Tibial nerve (tissue), 4 donors: Measurements from ENCODE around the gene USP9X. TPM values are rescaled to one million over a fixed set of nuclear protein-coding genes. Genes with fewer than 3 reads are reported as not detected.
"Not testable (repeated sequence)": the region's sequence is repeated elsewhere in the genome, so short reads cannot be mapped to it uniquely, and the experiment has no call there.

Experiments
- DNase-seq, 2 donors: peaks; one replicate each; pipeline ENCODE4 v3.0.0-alpha.2; 2019; ENCODE audit warnings: low spot score in 2 of 2
- H3K27ac ChIP-seq, 4 donors: fragments of 200-600 bp; sonication (generic) in 3 of 4; one replicate each; pipeline ENCODE4 v1.5.1; 2017 to 2019; ENCODE audit warnings: mild to moderate bottlenecking in 1 of 4
- H3K27me3 ChIP-seq, 2 donors: fragments of 200-600 bp; sonication (generic) in 1 of 2; one replicate each; pipeline versions ENCODE4 v1.5.1 to v1.6.0; 2017 to 2019
- H3K36me3 ChIP-seq, 3 donors: fragments of 200-600 bp; sonication (generic); one replicate each; pipeline ENCODE4 v1.5.1; 2018 to 2019
- H3K4me1 ChIP-seq, 4 donors: fragments of 200-600 bp; sonication (generic) in 3 of 4; one replicate each; pipeline ENCODE4 v1.5.1; 2017 to 2019
- H3K4me3 ChIP-seq, 4 donors: fragments of 200-600 bp; sonication (generic) in 3 of 4; one replicate each; pipeline ENCODE4 v1.5.1; 2017 to 2019; ENCODE audit warnings: mild to moderate bottlenecking in 1 of 4, moderate library complexity in 1 of 4
- H3K9me3 ChIP-seq, 4 donors: fragments of 200-600 bp; sonication (generic) in 3 of 4; one replicate each; pipeline ENCODE4 v1.5.1; 2017 to 2019
- CTCF ChIP-seq, 5 experiments: fragments of 200-600 bp in 3 of 5; fragments of 450-650 bp in 2 of 5; sonication (generic) in 3 of 5; IDR thresholded peaks; one replicate each; pipeline ENCODE4 v1.5.1; 2016 to 2019; ENCODE audit warnings: antibody characterized with exemption in 5 of 5, mild to moderate bottlenecking in 3 of 5, moderate library complexity in 2 of 5
- EP300 ChIP-seq, 2 donors: sonication (generic); formaldehyde crosslinking; IDR thresholded peaks; one replicate each; pipeline ENCODE4 v1.6.1; 2017; ENCODE audit warnings: antibody characterized with exemption in 2 of 2, mild to moderate bottlenecking in 1 of 2
- POLR2A ChIP-seq, 2 donors: fragments of 450-650 bp; IDR thresholded peaks; one replicate each; pipeline ENCODE4 v1.6.1; 2017; ENCODE audit warnings: antibody characterized with exemption in 2 of 2, mild to moderate bottlenecking in 2 of 2, moderate library complexity in 2 of 2
- WGBS, 2 donors: methylation state at CpG; one replicate each; pipeline ENCODE4 v1.1.5; 2018; 5-methylcytosine and 5-hydroxymethylcytosine counted together
- total RNA-seq, 4 donors: library from RNA; depleted of rRNA; stranded (reverse); fragments of >200 nt; gene quantifications; one replicate each; pipeline ENCODE4 v1.1.0, GENCODE V29; 2016

USP9X gene
- total RNA-seq, 4 donors from 2014 or later, result 83.1 to 101 (median 97.2) TPM

GRCh38 chrX:41110801-41111625, 25.8 kb downstream of the USP9X start:
- H3K36me3 ChIP-seq, result no peaks in the 10 kb centered on the region
- 50 to 64% methylated on average over 7 of the region's 7 CpGs for WGBS, 2 donors
- TF ChIP-seq POLR2A (IDR thresholded peaks at IDR 0.05) (no peak), EP300 (IDR thresholded peaks at IDR 0.05) (no peak), CTCF (IDR thresholded peaks at IDR 0.05) (no peak)
- no peak overlapping the region for H3K4me3 ChIP-seq
- no peak overlapping the region for H3K27ac ChIP-seq
- H3K9me3 ChIP-seq, result no peaks in the 10 kb centered on the region
- DNase-seq, result no peak
- peaks cover 0 to 48% (median 3%) of the 10 kb centered on the region in 4 donors for H3K4me1 ChIP-seq
- no peaks in the 10 kb centered on the region for H3K27me3 ChIP-seq

- H3K27me3 ChIP-seq, H3K4me3 ChIP-seq, DNase-seq, H3K9me3 ChIP-seq, H3K36me3 ChIP-seq, H3K27ac ChIP-seq: not testable (repeated sequence)
- WGBS, 2 donors, result 0 to 2% methylated on average over 4 of the region's 4 CpGs
- TF ChIP-seq CTCF (IDR thresholded peaks at IDR 0.05), result peak; percentile 67 to 85 (median 77)
- H3K4me1 ChIP-seq, result peaks cover 0 to 58% (median 0%) of the 10 kb centered on the region in 4 donors
Observed at GRCh38 chrX:41115104-41115425, 29.8 kb downstream of the USP9X start.

- H3K36me3 ChIP-seq, result no peaks in the 10 kb centered on the region
- H3K4me3 ChIP-seq, result no peak overlapping the region
- H3K9me3 ChIP-seq, result no peaks in the 10 kb centered on the region
- DNase-seq, result no peak
- WGBS, 2 donors, result 29 to 54% methylated on average over 4 of the region's 4 CpGs
- TF ChIP-seq POLR2A (IDR thresholded peaks at IDR 0.05) (no peak), EP300 (IDR thresholded peaks at IDR 0.05) (no peak), CTCF (IDR thresholded peaks at IDR 0.05) (no peak)
- H3K4me1 ChIP-seq, result peaks cover 0 to 49% (median 0%) of the 10 kb centered on the region in 4 donors
- H3K27ac ChIP-seq, result peak overlapping the region in 1 of 4 donors; percentile 11
- no peaks in the 10 kb centered on the region for H3K27me3 ChIP-seq
Observed at GRCh38 chrX:41116948-41117347, 31.7 kb downstream of the USP9X start.

- H3K36me3 ChIP-seq, result no peaks in the 10 kb centered on the region
- no peak for TF ChIP-seq CTCF (IDR thresholded peaks at IDR 0.05)
- TF ChIP-seq POLR2A (IDR thresholded peaks at IDR 0.05), result no peak
- TF ChIP-seq EP300 (IDR thresholded peaks at IDR 0.05), result no peak
- peaks cover 0 to 44% (median 0%) of the 10 kb centered on the region in 4 donors for H3K4me1 ChIP-seq
- 65 to 74% methylated on average over 5 of the region's 5 CpGs for WGBS, 2 donors
- no peak overlapping the region for H3K27ac ChIP-seq
- no peak for DNase-seq
- H3K27me3 ChIP-seq, result no peaks in the 10 kb centered on the region
- H3K4me3 ChIP-seq, result no peak overlapping the region
- H3K9me3 ChIP-seq, result peaks cover 0 to 7% (median 0%) of the 10 kb centered on the region in 4 donors
Observed at GRCh38 chrX:41118156-41118555, 32.9 kb downstream of the USP9X start.

- peaks cover 0 to 7% (median 0%) of the 10 kb centered on the region in 4 donors for H3K9me3 ChIP-seq
- peaks cover 0 to 14% (median 0%) of the 10 kb centered on the region in 3 donors for H3K36me3 ChIP-seq
- DNase-seq, result no peak
- 89 to 90% methylated on average over 6 of the region's 6 CpGs for WGBS, 2 donors
- peaks cover 0 to 36% (median 0%) of the 10 kb centered on the region in 4 donors for H3K4me1 ChIP-seq
- TF ChIP-seq CTCF (IDR thresholded peaks at IDR 0.05) (no peak), POLR2A (IDR thresholded peaks at IDR 0.05) (no peak), EP300 (IDR thresholded peaks at IDR 0.05) (no peak)
- no peaks in the 10 kb centered on the region for H3K27me3 ChIP-seq
- H3K4me3 ChIP-seq, result no peak overlapping the region
- H3K27ac ChIP-seq, result no peak overlapping the region
Observed at GRCh38 chrX:41119803-41120202, 34.6 kb downstream of the USP9X start.
